ENCODE data around the gene RNF31. TPM values are rescaled to one million over a fixed set of nuclear protein-coding genes. Genes with fewer than 3 reads are reported as not detected.

The RNF31 gene
- total and polyA plus RNA-seq, 2 donors (not counting 1 experiment from before 2014, with no cell fraction given): 69.8 to 103 TPM

GRCh38 chr14:24156840-24157239 is 9.5 kb downstream of the RNF31 start:
- Histone ChIP-seq H3K27ac (ENCODE audit: low read length in 2 of 2) (no peak overlapping the region), H3K79me2 (ENCODE audit: control insufficient read depth, insufficient read depth, low read length) (peaks cover 29% of the 10 kb centered on the region), H3K9ac (ENCODE audit: low read length) (no peak overlapping the region), H2AFZ (ENCODE audit: insufficient read depth, low read depth, low read length, poor library complexity, severe bottlenecking) (no peak overlapping the region), H3K4me3 (ENCODE audit: control extremely low read depth in 1 of 5, extremely low read depth in 1 of 5, insufficient read depth in 1 of 5, low read depth in 2 of 5, low read length in 4 of 5) (no peak overlapping the region), H3K4me1 (ENCODE audit: control insufficient read depth in 2 of 2, insufficient read depth in 2 of 2, low read length in 2 of 2) (peaks cover 8 to 14% of the 10 kb centered on the region in 2 donors), H3K36me3 (replicated peaks in 1 of 2; ENCODE audit: control extremely low read depth in 1 of 2, control insufficient read depth in 1 of 2, extremely low read depth in 1 of 2, insufficient read depth in 2 of 2, low read length in 1 of 2) (peaks cover 4 to 56% of the 10 kb centered on the region in 2 experiments), H3K9me3 (ENCODE audit: control extremely low read depth in 1 of 3, control insufficient read depth in 2 of 3, insufficient read depth in 1 of 3, low read length in 2 of 3) (no peaks in the 10 kb centered on the region), H3K4me2 (replicated peaks; ENCODE audit: low read depth, low read length, poor library complexity, severe bottlenecking) (no peak overlapping the region), H3K27me3 (replicated peaks in 1 of 4; ENCODE audit: control extremely low read depth in 1 of 4, control insufficient read depth in 3 of 4, insufficient read depth in 4 of 4, low read length in 3 of 4) (no peaks in the 10 kb centered on the region), H4K20me1 (ENCODE audit: control insufficient read depth, insufficient read depth, low read length, poor library complexity, severe bottlenecking) (peaks cover 3% of the 10 kb centered on the region)
- intact Hi-C loops (cut with micrococcal nuclease): no loop called here
- ChIA-PET POLR2A (no interaction called here), CTCF (interaction anchor here (0.6 to 1.3 kb wide), 3 partner anchors 42 to 154 kb away, joined by 3 read pairs; partner anchors contain the start of genes CHMP4A, DCAF11 and NRL)
- H3K27me3 Mint-ChIP-seq: no peaks in the 10 kb centered on the region
- no peak for TF ChIP-seq CTCF (IDR thresholded peaks at IDR 0.05)
- ATAC-seq (ENCODE audit: low read depth) (no peak), DNase-seq (no peak)
- H3K9me3 Mint-ChIP-seq (ENCODE audit: insufficient read depth): no peaks in the 10 kb centered on the region
- 92% methylated on average over 1 of the region's 1 CpG for WGBS (ENCODE audit: insufficient coverage)
- no peak overlapping the region for H3K4me3 Mint-ChIP-seq
- no peak overlapping the region for H3K27ac Mint-ChIP-seq
- H3K4me1 Mint-ChIP-seq: peaks cover 16% of the 10 kb centered on the region

- peaks cover 21% of the 10 kb centered on the region for H3K4me1 Mint-ChIP-seq
- no peak overlapping the region for H3K27ac Mint-ChIP-seq
- peaks cover 4 to 56% of the 10 kb centered on the region in 2 experiments for H3K36me3 ChIP-seq (replicated peaks in 1 of 2; ENCODE audit: control extremely low read depth in 1 of 2, control insufficient read depth in 1 of 2, extremely low read depth in 1 of 2, insufficient read depth in 2 of 2, low read length in 1 of 2)
- no peak overlapping the region for H2AFZ ChIP-seq (ENCODE audit: insufficient read depth, low read depth, low read length, poor library complexity, severe bottlenecking)
- peaks cover 32% of the 10 kb centered on the region for H3K79me2 ChIP-seq (ENCODE audit: control insufficient read depth, insufficient read depth, low read length)
- no peaks in the 10 kb centered on the region for H3K9me3 ChIP-seq (ENCODE audit: control extremely low read depth in 1 of 3, control insufficient read depth in 2 of 3, insufficient read depth in 1 of 3, low read length in 2 of 3)
- ATAC-seq (ENCODE audit: low read depth): no peak
- no peaks in the 10 kb centered on the region for H3K9me3 Mint-ChIP-seq (ENCODE audit: insufficient read depth)
- H4K20me1 ChIP-seq (ENCODE audit: control insufficient read depth, insufficient read depth, low read length, poor library complexity, severe bottlenecking): peaks cover 8% of the 10 kb centered on the region
- H3K9ac ChIP-seq (ENCODE audit: low read length): no peak overlapping the region
- CTCF ChIA-PET: interaction anchor here (0.6 to 1.0 kb wide), 2 partner anchors 56 to 153 kb away, joined by 3 read pairs; partner anchors contain the start of gene CHMP4A
- WGBS (ENCODE audit: insufficient coverage): 98% methylated on average over 11 of the region's 12 CpGs
- POLR2A ChIA-PET: no interaction called here
- H3K4me3 ChIP-seq (ENCODE audit: control extremely low read depth in 1 of 5, extremely low read depth in 1 of 5, insufficient read depth in 1 of 5, low read depth in 2 of 5, low read length in 4 of 5): no peak overlapping the region
- no peak for TF ChIP-seq CTCF (IDR thresholded peaks at IDR 0.05)
- no peak overlapping the region for H3K4me3 Mint-ChIP-seq
- no peak overlapping the region for H3K4me2 ChIP-seq (replicated peaks; ENCODE audit: low read depth, low read length, poor library complexity, severe bottlenecking)
- H3K27me3 Mint-ChIP-seq: no peaks in the 10 kb centered on the region
- intact Hi-C loops (cut with micrococcal nuclease): no loop called here
- no peak for DNase-seq
- H3K27me3 ChIP-seq (replicated peaks in 1 of 4; ENCODE audit: control extremely low read depth in 1 of 4, control insufficient read depth in 3 of 4, insufficient read depth in 4 of 4, low read length in 3 of 4): no peaks in the 10 kb centered on the region
- H3K27ac ChIP-seq (ENCODE audit: low read length in 2 of 2): no peak overlapping the region
- H3K4me1 ChIP-seq (ENCODE audit: control insufficient read depth in 2 of 2, insufficient read depth in 2 of 2, low read length in 2 of 2): peaks cover 13 to 19% of the 10 kb centered on the region in 2 donors
Measured at GRCh38 chr14:24157331-24157730, 10.0 kb downstream of the RNF31 start.
